NCI-H2196 treated with DMSO at 0.1 percent for 48 hours (cell line): ENCODE results near the gene CPB1.
"Not testable (repeated sequence)": the region's sequence is repeated elsewhere in the genome, so short reads cannot be mapped to it uniquely, and the experiment has no call there.

Experiments used
- DNase-seq: peaks from one replicate; lab custom pipeline; 2025; ENCODE audit not compliant: unreplicated experiment; lab: John Stamatoyannopoulos, UW

CPB1 gene

DNA sequence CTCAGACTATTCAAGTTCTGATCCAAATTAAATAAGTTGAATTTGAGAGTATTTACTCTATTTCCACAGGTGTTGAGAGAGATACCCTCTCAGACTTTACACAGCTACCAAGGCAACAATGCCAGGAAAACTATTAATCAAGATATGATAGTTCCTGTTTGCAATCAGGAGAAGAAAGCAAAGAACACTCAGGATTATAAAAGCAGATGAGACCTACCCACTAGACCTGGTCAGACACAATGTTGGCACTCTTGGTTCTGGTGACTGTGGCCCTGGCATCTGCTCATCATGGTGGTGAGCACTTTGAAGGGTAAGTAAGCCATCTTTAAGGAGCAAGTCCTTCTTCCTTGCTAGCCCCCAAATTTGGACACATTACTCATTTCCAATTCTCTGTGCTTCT, at the start of gene CPB1:
TSS of gene CPB1 (plus strand) at position 227 of the 400 bp plus-strand sequence. CDS start at position 240, 13 bp downstream.
- DNase-seq, result no peak

DNA sequence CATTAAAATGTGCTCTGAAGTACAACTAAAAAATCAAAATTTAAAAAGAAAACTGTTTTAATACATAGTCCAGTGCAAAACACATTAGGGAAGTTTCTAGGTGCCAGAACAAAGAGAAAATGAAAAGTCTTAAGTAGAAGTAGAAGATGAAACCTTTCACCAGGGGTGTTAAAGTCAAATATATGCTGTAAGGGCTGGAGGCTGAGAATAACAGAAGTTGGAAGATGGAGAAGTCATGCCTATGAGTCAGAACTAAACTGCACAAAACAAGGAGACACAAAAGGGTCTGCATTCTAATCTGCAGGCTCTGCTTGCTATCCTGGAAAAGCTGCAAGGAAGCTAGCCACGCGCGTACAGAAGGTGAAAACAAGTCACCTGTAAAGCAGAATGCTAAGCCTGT, 48.7 kb upstream of the CPB1 start:
- no peak for DNase-seq

DNA sequence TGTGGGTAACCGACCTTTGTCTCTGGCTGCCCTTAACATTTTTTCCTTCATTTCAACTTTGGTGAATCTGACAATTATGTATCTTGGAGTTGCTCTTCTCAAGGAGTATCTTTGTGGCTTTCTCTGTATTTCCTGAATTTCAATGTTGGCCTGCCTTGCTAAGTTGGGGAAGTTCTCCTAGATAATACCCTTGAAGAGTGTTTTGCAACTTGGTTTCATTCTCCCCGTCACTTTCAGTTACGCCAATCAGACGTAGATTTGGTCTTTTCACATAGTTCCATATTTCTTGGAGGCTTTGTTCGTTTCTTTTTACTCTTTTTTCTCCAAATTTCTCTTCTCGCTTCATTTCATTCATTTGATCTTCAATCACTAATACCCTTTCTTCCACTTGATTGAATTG, 42.6 kb upstream of the CPB1 start:
- DNase-seq, result not testable (repeated sequence)

DNA sequence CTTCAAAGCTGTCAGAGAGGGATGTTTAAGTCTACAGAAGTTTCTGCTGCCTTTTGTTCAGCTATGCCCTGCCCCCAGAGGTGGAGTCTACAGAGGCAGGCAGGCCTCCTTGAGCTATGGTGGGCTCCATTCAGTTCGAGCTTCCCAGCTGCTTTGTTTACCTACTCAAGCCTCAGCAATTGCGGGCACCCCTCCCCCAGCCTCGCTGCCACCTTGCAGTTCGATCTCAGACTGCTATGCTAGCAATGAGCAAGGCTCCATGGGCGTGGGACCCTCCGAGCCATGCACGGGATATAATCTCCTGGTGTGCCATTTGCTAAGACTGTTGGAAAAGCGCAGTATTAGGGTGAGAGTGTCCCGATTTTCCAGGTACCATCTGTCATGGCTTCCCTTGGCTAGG, 41.5 kb upstream of the CPB1 start:
- not testable (repeated sequence) for DNase-seq

DNA sequence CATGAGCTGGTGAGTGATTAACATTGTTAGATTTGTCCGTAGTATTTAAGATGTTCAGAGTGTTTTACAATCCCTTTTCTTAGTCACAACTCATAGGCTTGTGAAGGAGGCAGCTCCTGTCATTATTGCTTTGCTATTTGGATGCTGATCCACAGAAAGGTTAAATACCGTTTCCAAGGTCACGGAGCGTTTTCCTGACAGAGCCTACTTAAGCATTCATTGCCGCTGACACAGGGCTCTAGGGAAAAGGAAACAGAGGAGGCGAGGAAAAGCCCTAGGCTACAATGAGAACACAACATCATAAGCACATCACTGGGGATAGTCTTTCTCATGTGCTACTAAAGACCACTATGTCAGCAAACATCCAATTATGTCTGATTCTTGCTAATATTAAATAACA, 38.5 kb upstream of the CPB1 start:
- DNase-seq, result no peak

GRCh38 chr3:148789906-148790305, 37.7 kb upstream of the CPB1 start:
- DNase-seq, result no peak

- DNase-seq, result no peak
Observed at GRCh38 chr3:148790370-148790769, 37.2 kb upstream of the CPB1 start.

DNA sequence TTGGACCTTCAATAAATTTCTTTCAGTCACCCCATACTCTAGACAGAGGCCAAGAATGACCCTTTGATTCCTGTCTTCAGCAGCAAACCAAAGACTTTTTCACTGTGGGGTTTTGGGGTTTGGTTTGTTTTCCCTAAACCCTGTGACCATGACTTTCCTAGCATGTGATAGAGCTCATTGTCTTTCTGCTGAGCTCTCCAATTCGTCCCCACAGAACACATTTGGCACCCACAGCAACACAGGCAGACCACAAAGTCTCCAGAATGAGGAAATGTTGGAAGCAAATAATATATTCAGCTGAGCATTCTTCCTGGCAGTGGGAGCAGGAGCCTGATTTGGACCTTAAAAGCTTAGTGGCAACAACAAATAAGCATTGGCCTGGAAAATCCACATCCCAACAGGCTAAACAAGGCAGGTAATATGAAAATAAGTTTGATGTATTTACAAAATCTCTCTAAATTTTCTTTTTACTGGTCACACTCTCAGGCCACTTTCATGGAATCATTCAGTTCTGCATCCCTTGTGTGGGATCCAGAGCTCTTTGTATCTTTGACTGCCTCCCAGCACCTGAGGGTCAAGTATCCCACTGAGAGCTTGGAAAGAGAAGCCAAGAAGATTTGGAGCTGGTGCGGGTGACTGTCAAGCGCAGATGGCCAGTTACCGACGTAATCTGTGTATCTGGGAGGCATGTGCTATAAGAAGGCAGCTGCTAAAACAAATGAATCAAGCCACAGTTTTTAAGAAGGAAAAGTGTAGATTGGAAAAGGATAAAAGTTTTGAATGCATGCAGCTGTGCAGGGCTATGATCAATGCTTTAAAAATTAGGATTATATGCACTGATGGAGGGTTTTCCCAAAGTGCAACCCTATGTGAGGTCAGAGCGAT, 36.5 kb upstream of the CPB1 start:
- DNase-seq, result no peak

DNA sequence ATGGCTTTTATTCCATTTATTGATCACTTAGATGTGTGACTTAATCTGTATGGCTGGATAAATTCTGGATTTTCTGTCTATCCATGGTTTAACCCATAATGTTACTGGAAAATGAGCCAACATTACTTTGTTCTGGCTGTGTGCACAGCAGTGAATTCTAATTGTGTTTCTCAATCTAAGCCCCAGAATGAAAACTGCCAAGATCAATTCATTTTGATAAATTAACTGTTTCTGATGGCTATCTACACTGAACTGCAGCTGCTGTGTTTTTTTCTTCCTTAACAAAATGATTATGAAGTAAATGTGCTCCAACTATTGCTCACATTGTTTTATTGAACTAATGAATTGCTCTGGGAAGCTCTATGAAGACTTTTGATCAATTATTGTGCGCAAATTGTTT, 35.7 kb upstream of the CPB1 start:
- DNase-seq, result no peak

DNA sequence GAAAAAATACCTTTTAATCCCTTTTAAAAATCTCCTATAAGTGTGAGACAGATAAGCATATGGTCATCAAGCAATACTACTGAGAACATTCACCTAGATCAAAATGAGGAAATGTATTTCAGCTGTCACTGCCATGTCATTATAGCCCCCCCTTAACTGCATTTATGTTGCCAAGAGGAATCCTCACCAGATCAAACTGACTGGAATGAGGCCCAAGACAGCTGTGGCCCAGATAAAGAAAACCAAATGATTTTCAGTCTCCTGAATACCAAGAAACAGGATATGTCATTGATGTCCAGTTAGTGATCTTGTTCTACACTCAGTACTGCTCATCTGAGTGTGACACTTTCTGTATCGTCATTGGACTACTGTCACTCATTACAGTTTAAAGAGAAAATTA, 35.1 kb upstream of the CPB1 start:
- no peak for DNase-seq

DNA sequence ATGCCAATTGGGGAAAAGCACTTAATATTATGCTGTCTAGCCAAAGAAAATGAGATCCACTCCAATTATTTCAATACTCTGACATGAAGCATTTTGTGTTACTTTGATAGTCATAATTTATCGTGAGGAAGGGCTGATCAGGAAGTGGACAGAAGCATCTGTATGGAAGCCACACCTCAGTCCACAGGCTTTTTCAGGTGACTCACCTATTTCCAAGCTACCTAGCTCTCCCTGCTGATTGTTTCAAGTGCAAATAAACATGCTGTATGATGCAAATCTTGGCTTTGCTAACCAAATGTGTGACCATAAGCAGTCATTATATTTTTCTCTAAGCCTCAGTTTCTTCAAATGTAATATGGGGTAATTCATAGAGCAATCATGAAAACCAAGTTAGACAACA, 30.8 kb upstream of the CPB1 start:
- DNase-seq, result no peak

DNA sequence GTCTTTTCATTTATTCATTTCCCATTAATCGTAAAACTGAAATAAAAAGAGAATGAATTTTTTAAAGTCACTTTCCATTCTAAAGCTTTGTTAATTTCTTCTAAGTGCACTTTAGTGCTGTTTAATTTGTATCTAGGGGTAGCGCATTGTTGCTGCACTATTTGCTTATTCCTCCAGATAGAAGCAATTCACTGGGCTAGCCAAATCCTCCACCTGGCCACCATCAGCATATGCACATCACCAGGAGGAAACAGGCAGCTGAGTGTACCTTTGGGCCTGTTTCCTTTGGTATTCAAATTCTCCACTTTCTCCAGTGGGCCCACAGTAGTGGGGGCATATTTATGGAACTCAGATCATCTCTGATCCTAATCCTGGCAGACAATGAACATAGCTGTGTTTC, 29.8 kb upstream of the CPB1 start:
- no peak for DNase-seq

GRCh38 chr3:148800414-148800813, 27.2 kb upstream of the CPB1 start:
- DNase-seq, result no peak

DNA sequence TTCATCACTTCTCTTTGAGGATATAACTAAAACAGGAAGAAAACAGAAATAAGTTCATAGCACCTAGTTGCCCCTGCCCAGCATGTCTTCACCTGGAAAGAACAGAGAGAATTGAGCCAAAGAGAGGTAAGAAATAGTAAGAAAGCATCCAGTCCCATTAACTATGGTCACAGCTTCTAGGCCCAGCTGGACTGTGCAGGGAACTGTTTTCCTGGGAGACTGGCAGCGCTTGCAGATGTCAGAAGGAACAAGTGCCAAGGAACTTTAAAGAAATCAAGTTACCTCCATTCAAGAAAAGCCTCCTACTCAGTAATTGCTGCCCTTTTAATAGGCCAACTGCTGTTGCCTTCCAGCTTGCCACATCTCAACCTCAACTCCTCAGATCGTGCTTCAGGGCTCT, 17.8 kb upstream of the CPB1 start:
- no peak for DNase-seq

- DNase-seq, result no peak
Observed at GRCh38 chr3:148815316-148816110, 12.1 kb upstream of the CPB1 start.

GRCh38 chr3:148816427-148816826, 11.2 kb upstream of the CPB1 start:
- no peak for DNase-seq

DNA sequence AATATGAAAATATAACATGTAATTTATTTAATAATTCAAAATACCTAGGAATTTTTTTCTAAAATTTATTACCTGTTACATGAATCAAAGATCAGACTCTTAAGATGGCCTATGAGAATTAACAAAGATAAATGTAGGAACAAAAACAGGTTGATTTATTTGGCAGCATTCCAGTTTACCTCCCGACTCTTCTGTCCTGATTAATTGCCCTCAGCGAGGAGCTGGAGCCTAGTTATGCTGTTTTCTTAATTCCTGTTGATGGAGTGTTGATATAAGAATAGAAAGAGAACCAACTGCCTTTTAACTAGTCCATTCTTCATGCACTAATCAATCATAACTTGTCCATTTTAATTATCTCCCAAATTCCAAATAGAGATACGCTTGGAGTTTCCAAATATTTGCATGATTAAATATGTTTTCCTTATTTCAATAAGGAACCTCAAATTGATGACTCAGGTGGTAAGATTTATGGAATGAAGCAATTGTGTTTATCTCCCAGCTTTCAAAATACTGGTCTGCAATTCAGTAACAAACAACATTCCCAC, 10.6 kb upstream of the CPB1 start:
- DNase-seq, result no peak

- DNase-seq, result no peak
Observed at GRCh38 chr3:148820361-148821245, 7.0 kb upstream of the CPB1 start.

DNA sequence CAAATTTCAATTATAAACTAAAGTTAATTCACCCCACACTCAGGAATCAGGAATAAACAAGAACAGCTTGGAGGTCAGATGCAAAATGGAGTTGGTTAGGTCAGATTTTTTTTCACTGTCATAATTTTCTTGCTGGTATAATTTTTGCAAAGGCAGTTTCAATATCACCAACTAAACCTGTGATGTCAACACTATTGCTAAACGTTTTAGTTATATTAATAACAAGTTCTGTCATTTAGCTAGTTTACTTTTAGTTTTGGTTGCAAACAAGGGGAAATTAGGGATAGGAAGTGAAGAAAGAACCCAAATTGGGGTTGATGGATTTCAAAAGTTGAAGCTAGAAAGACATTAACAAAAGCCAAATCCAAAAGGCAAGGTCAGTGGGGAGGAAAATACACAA, 4.6 kb upstream of the CPB1 start:
- no peak for DNase-seq

DNA sequence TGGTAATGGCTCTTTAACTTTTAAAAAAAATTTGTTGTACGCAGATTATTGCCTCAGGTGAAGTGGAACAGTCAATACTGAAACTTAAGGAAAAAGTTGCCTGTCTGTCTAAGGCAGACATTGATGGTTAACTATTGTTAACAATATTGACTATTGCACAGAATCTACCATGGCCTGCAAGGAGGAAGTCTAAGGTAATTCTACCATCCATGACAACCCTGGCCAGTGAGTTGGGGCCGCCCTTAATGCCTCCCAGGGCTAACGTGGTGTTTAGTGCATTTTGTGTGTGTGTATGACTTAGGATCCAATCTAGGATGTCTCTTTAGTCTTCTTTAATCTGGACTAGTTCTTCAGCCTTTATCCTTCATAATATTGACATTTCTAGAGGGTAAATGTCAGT, 2.1 kb upstream of the CPB1 start:
- DNase-seq, result no peak

DNA sequence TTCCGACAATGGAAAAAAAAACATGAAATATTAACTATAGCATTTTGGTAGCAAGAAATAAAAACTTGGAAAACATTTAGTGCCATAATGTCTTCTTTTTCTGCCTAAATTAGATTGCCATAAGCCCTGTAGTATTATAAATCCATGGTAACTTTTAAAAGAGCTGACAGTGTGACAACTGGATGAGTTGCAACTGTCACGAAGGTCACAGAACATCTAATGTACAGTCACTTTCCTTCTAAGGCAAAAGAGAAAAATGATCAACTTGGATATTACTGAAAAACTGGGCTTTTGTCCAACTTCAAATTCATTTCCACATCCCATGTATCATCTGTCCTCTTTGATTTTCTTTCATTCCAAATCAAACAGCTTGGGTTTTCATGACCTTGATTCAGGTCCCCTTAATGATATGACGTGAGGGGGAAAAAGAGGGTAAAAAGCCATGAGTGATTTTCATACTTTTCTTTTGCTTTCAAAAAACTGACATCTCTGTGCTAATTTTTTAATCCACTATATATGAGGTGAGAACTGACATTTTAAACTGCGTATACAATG, 602 bp downstream of the CPB1 start:
- no peak for DNase-seq
